ENCODE data around the gene YES1.
"Not testable (repeated sequence)": the region's sequence is repeated elsewhere in the genome, so short reads cannot be mapped to it uniquely, and the experiment has no call there.

Gene YES1

DNA sequence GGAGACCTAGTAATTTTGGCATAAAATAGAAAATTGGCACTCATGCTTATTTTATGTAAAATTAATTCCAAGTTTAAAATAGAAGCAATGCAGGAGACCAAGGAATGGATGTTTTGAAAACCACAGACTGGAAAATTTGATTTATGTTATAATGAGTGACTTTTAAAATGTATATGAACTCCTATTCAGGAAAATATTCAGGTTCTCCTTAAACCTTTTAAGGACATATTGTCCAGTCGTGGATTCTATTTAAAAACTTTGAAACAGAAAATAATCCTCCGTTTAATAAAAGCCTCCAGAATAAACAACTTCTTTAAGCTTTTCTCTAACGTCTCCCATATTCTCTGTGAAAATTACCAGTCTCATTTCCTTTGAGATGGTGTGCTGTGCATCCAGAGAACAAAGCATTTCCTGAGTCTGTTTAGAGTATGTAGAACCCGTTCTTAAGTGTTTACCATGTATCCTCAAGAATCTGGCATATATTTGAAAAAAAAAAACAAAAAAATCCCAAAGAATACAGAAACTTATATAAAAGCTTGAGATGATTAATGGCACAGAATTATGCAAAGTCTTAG lies 8.6 kb upstream of the YES1 start:
- no peak for DNase-seq

DNA sequence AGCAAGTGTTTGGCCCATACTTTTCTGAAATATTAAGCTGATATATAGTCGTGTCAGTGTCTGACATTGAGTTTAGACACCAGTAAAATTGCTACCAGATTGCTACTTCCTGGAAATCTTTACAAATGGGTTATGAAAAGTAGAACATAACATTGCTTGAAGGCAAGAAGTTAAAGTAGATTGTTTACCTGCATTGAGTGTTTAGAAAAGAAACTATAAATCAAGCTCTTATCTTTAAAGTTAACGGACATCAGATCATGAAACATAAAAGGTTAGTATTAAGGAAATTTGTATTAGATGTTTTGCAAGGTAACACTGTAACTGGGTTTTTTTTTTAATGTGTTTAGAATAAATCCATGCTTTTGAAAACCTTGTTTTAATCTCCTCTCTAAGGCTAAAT lies 4.8 kb upstream of the YES1 start:
- no peak for DNase-seq

DNA sequence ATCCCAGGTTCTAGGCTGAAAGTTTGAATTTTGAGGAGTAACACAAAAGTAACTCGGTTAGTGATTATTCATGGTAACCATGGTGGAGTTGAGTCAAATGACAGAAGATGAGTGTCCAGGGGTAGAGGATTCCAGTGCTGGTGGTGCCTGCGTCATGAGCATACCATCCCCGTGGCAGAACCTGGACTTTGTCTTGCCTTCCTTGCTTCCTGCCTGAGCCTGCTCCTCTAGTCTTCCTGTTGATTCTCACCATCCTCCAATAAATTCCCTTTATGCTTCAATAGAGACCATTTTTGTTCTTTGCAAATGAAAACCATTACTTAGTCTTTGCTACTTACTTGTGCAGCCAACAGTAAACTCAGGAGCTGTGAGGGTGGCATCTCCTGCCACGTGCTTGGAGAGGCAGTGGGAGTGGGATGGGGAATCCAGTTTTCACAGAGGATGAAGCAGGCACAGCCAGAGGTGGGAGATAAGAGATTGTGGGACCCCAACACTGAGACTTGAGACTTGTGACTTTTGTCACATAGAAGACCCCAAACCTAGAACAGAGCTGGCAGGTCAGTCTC lies 4.1 kb upstream of the YES1 start:
- DNase-seq, result no peak

DNA sequence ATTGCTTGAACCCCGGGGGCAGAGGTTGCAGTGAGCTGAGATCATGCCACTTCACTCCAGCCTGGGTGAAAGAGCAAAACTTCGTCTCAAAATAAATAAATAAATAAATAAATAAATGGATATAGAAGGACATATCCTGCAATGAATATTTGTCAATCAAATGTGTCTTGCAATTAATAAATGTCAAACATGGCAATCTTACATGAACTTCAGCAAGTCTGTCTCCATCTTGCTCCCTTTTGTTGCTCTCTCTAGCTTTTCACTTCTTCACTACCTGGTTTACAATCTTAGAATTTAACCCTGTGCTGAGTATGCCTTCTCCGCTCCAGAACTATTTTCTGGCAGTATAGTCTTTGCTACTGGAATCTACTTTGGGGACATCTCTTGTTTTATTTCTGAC lies 3.3 kb upstream of the YES1 start:
- no peak for DNase-seq

DNA sequence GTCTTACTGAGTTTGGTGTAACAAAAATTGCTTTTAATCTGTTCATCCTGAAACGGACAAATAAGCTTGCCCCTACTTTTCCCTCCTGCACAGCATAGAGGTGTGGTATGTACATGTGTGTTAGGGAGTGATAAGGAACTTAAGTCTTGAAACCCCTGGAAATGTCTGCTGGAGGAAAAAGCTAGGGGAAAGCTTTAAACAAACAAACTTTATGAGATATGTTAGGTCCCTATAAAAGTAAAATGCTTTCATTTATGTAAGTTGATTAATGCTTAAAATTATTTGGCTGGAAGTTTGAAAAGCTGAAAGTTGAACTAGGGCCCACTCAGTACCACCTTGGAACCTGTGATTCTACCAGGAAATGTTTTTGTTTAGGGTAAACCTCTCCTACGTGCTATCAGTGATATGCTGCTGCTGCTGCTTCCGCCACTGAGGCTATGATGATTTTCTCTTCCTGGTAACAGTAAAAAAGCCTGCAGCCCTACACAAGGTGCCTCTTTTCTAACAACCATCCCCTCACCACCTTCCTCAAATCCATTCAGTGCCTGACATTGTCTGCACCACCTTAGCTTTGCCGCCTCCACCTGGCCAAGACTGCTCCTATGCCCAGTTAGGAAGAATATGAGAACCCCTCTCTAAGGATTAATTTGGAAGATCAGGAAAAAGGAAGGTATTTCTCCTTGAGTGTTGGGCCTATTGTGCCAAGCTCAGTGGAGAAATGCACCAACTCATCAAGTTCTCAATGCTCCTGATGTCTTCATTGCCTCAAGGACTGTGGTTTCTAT lies 2.5 kb upstream of the YES1 start:
- no peak for DNase-seq

DNA sequence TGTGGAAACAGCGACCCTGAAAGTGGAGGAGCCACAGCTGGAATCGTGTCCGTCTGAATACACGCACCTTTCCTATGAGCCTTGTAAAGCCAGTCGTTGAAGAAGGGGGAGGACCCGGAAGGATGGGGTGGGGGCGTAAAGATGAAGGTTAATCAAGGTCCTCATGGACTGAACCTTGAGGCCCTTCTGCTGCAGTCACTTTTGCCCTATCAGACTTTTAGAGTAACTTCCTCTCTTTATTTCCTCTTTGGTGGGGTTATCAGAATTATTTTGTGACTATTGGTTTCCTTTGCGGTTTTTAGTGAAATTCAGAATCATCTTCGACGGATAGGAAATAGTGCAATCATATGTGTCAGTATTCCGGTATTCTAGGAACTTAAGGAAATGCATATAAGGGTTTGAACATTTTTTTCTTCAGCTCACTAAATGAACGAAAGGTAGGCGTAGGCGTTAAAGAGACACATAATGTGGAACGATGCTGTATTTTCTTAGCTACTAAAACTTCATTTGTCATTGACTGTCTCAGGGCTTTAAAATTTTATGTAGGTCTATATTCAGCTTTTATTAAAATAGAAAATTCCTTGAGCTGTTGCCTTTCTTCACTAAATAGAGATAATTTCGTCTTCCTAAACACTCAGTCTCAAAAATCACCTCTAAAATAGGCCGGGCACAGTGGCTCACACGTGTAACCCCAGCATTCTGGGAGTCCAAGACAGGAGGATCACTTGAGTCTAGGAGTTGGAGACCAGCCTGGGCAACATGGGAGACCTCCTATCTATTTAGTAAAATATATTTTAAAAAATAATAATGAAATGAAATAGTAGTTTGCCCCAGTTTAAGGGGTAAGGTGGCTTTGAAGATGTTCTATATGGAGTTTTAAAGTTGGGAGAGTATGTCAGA lies 1.4 kb upstream of the YES1 start:
- no peak for DNase-seq

DNA sequence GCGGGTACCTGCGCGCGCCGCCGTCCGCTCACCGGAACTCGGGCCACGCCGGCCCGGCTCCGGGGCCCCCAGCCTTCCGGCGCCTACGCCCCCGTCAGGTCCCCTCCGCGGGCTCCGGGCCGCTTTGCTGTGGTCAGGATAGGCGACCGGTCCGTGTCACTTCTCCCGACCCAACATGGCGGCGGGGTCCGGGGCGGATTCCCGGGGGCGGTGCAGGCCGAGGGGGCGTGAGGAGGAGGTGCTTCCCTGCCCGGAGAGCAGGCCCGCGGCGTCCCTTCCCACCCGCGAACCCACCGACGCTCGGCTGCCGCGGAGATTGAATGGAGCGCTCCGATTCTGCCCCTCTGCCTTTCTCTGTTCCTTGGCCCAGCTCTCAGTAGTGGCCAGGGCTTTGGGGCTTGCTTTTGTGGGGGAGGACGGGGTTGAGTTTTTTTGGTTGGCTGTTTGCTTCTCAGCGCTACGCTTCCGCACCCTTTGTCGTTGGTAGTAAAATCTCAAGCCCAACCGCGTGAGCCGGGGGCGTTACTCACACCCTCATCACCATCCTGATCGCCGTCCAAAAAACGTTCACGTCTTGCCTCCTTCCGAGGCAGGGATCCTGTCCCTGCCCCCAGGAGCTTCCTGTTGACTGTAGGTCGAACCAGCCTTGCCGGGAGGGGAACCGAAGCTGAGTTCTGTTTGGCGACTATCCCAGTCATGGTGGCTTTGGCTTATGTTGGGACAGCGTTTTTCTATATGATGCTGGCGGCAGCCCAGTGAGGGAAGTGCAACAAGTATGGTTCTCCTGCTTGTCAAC lies 532 bp upstream of the YES1 start:
- peak; percentile 30 for DNase-seq

DNA sequence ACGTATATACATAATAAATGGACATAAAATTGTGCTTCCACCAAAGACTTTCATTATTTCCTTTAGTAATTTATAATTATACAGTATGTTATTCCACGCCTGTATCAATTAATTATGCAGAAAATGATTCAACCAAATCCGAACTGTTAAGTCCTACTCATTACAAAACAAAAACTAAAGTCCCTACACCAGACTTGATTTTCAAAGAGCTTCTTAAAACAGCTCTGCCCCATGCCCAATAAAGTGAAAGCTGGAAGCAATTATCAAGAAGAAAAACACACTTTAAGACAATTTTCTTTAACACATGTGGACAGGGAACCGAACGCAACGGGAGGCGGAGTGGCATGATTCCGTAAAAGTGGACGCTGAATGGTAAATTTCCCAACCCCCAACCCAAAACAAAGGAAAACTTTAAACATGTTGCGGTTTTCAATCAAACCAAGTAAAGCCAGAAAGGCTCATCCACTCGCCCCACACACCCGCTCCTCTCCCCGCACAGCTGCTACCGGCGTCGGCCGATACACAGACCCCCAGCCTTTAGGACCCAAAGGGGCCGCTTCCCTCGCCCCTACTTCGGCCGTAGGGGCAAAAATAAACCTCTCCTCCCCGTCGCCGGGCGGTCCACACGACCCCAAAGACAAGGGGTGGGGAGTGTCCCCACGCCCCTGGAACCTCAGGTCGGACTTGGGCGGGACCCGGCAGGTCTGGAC lies 705 bp downstream of the YES1 start:
- DNase-seq, result no peak

DNA sequence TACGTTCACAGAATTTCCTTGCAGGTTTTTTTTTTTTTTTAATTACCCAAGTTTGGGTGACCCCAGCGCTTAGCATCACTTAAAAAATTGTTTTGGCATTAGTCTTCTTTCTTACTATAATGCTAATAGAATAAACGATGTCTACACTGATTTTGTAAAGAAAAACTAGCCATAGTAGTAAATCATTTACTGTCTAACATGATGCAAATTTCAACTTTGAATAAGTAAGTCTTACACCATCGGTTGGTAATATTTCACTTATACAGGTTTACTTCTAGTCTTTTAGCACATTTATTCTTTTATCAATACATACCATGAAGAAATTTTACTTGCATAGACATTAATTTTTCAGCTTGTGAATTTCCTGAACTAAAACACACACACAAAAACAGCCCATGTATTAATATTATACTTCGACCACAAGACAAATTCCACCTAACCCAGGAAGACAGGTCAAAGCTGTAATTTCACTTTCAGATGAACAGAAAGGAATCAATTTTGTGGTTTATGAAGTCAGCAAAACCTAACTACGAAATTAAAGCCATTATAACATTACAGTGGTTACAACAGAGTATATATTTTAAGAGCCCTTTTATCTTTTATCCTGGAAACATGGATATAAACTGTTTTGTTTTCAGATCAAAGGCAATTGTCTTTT lies 1.9 kb downstream of the YES1 start:
- DNase-seq, result no peak

DNA sequence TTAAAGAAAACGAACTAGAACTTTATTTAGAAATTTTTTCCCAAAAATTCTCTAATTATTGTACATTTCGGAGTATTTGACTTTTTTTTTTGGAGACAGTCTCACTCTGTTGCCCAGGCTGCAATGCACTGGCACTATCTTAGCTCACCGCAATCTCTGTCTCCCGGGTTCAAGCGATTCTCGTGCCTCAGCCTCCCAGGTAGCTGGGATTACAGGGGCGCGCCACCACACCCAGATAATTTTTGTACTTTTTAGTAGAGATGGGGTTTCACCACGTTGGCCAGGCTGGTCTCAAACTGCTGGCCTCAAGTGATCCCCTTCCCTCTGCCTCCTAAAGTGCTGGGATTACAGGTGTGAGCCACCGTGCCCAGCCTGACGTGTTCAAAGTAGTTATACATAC lies 2.8 kb downstream of the YES1 start:
- DNase-seq, result not testable (repeated sequence)

DNA sequence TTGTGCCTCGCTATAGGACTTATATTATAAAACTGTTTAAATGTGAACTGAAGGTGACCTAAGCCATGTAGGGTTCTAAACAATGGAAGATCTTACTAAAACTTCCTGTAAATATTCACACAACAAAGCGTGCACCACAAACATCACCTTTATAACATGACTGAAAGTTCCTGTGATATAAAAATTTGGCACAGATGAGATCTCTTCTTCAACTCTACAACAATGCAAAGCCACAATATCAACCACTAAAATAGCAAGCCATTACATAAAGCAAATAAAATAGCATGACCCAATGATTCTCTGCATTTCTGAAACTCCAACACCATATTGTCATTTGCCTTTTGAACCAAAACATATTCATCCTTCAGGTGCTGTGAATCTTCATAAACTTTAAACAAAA lies 3.5 kb downstream of the YES1 start:
- no peak for DNase-seq

DNA sequence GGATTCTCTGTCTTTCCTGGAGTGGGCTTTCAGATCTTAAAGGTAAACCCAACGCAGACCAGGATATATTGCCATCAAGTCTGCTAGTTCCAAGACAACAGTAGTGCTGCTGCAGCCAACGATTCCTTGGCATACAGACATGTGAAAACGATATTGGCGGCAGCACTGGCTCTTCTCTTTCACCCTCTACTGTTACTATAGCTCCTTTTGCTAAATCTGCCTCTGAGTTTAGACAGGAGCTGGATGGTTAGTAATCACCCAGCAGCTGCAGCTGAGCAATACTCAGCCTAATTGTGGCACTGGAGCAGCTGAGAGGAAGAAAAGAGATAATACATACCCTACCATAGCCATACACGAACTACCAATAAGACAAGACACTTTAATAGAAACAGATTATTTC lies 4.0 kb downstream of the YES1 start:
- no peak for DNase-seq

DNA sequence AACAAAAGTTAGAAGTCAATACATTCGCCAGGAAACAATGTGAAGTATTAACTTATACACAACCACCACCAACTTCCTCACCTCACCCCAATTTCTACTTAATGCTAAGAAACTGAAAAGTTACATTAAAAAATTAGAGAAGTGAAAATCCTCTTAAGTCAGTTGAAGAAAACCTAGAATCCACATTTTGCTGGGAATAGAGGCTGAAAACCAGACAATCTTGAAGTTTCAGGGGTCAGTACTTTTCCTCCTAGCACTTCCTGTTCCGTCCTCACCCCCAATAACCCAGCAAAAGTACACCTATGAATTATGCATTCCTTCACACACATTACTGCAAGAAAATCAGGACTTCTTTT lies 6.3 kb downstream of the YES1 start:
- DNase-seq, result no peak

DNA sequence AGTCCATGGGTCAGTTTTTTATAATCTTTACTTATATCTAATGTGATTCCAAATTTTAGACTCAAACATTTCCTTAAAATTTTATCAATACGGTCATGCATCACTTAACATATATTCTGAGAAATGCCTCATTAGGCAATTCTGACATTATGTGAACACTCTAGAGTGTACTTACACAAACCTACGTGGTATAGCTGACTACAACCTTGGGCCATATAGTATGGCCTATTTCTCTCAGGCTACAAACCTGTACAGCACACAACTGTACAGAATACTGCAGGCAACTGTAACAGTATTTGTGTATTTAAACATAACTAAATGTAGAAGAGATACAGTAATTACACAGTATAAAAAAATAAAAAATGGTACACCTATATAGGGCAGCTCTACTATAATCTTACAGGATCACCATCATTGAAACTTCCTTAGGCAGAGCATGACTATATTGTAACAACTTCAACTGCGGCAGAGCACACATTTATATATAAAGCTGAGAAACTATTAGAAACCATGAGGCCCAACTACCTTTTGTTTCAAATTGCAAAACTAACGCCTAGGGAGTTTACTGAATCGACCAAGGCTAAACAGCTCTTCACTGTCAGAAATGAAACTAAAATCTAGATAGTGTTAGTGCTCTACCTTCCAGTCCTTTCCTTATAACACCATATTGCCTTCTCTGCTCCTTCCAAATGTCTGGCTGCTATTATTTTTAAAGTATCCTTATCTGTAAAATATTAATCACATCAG lies 6.9 kb downstream of the YES1 start:
- DNase-seq, result no peak

DNA sequence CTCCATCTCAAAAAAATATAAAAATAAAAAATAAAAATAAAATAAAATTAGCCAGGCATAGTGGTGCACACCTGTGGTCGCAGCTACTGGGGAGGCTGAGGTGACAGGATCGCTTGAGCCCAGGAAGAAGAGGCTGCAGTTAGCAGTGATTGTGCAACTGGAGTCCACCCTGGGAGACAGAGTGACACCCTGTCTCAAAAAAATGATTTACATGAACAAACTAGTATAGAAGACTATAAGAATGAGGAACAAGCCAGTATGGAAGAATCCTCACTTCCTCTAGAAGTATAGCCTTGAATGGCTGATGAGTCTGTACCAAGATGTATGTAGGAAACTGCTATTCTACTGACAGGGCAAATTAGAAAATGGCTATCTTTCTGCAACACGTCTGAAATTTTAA lies 10.9 kb downstream of the YES1 start:
- DNase-seq, result no peak

DNA sequence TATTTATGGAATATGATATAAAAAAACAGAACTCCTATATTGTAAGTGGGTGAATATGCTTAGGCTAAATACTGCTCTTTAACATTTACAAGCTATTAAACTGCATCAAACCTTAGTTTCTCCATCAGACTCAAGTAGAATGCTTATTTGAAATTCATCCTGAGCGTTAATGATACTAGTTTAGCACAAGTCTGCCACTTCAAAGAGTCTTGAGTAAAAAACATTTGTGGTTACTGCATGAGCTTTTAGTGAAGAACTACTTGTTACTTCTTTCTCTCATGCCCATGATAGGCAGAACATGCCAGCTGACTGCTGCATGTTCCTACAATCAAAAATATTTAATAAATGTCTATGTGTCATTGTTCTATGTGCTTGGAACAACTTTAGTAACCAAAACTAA lies 12.1 kb downstream of the YES1 start:
- no peak for DNase-seq

DNA sequence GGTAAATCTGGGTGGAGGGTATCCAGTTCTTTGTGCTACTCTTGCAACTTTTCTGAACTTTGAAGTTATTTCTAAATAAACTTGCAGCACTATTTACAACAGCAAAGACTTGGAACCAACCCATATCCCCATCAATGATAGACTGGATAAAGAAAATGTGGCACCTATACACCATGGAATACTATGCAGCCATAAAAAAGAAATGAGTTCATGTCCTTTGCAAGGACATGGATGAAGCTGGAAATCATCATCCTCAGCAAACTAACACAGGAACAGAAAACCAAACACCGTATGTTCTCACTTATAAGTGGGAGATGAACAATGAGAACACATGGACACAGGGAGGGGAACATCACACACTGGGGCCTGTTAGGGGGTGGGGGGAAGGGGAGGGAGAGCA lies 16.7 kb downstream of the YES1 start:
- not testable (repeated sequence) for DNase-seq

DNA sequence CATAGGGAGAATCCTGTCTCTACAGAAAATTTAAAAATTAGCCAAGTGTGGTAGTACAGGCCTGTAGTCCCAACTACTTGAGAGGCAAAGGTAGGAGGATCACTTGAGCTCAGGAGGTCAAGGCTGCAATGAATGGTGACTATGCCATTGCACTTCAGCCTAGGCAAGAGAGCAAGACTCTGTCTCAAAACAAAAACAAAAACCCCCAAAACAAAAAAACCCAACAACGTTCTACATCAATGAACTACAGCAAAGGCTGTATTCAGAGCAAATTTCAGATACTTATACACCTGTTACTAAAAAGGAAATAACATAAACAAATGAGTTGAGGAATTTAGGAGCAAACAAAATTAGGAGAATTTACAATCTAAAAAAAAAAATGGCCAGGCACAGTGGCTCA lies 22.6 kb downstream of the YES1 start:
- DNase-seq, result no peak

DNA sequence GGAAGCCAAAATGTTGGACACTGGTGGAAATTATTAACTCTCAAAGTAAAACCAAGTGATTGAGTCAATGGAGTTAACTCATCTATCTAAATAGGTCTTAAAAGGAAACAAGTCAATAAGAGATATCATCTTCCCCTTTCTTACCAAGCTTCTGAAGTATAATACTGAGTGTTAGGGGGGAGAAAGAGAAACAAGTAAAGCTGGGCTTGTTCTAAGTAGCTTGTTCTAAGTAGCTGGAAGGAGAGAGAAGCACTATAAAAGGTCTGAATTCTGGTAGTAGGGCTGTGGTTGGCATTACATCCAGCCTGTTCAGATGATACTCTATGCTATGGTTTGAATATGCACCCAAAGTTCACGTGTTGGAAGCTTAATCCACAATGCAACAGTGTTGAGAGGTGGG lies 26.8 kb downstream of the YES1 start:
- DNase-seq, result no peak

DNA sequence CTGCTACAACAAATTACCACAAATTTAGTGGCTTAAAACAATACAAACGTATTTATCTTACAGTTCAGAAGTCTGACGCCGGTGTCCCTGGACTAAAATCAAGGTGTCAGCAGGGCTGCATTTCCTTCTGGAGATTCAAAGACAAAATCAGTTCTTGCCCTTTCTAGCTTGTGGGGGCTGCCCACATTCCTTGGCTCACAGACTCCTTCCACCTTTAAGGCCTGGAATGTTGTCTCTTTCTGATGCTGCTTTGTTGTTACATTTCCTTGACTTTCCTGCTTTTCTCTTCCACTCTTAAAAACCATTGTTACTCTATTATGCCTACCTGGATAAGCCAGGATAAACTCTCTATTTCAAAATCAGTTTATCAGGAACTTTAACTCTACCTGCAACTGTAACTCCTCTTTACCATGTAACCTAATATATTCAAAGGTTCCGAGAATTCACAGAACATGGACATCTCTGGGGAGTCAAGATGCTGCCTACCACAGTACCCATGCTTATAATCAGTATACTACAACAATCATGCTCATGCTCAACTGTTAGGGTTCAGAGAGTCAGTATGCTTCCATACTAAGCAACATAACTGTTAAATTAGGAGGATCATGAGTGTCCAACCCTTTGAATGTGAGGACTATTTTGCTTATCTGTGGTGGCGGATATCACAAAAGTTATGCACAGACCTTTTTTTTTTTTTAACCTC lies 27.4 kb downstream of the YES1 start:
- no peak for DNase-seq
